HuH-7.5 (cell line): ENCODE measurements around the gene CSPG4.
"Not testable (repeated sequence)": the region's sequence is repeated elsewhere in the genome, so short reads cannot be mapped to it uniquely, and the experiment has no call there.

Experiments
- DNase-seq: peaks from one replicate; pipeline ENCODE4 v3.0.0; 2011; ENCODE audit warnings: low spot score

CSPG4 gene

GRCh38 chr15:75648156-75649000, 64.3 kb downstream of the CSPG4 start:
- peak; percentile 86 for DNase-seq

GRCh38 chr15:75647370-75648155, 65.1 kb downstream of the CSPG4 start, which contains the start of gene SNX33:
SNX33 (plus strand) TSS chr15:75647912; CDS start chr15:75649103, 1,191 bp downstream.
- DNase-seq = peak; percentile 90

- DNase-seq = peak; percentile 67
Measured at GRCh38 chr15:75646944-75647364, 65.7 kb downstream of the CSPG4 start.

- DNase-seq = no peak
Measured at GRCh38 chr15:75646112-75646943, 66.3 kb downstream of the CSPG4 start.

GRCh38 chr15:75644376-75644775, 68.3 kb downstream of the CSPG4 start:
- DNase-seq = no peak

- DNase-seq = no peak
Measured at GRCh38 chr15:75641603-75642002, 71.0 kb downstream of the CSPG4 start.

- DNase-seq = no peak
Measured at GRCh38 chr15:75641179-75641503, 71.5 kb downstream of the CSPG4 start.

GRCh38 chr15:75640483-75641178, 72.0 kb downstream of the CSPG4 start:
- peak; percentile 75 for DNase-seq

GRCh38 chr15:75639709-75640482, 72.8 kb downstream of the CSPG4 start, which contains the start of gene IMP3:
IMP3 (minus strand) TSS chr15:75640224; CDS start chr15:75640168, 56 bp downstream.
- DNase-seq = peak; percentile 98

GRCh38 chr15:75639191-75639708, 73.4 kb downstream of the CSPG4 start:
- no peak for DNase-seq

- DNase-seq = no peak
Measured at GRCh38 chr15:75637245-75638009, 75.2 kb downstream of the CSPG4 start.

GRCh38 chr15:75636026-75636425, 76.6 kb downstream of the CSPG4 start:
- no peak for DNase-seq

GRCh38 chr15:75633922-75634321, 78.7 kb downstream of the CSPG4 start:
- not testable (repeated sequence) for DNase-seq

GRCh38 chr15:75631935-75632334, 80.7 kb downstream of the CSPG4 start:
- DNase-seq = no peak

- DNase-seq = peak; percentile 97
Measured at GRCh38 chr15:75625542-75626347, 86.9 kb downstream of the CSPG4 start, which contains the start of gene SNUPN. SNUPN (minus strand) TSS chr15:75625725; CDS start chr15:75621051, 4,674 bp downstream.
